HepG2 (cell line): Measurements from ENCODE around the gene NT5C. TPM values are rescaled to one million over a fixed set of nuclear protein-coding genes. Genes with fewer than 3 reads are reported as not detected.

Experiments
- ESRRA ChIP-seq: sonication (generic); formaldehyde crosslinking; IDR thresholded peaks from 2 replicates; pipeline ENCODE4 v1.5.1; 2020; ENCODE audit warnings: mild to moderate bottlenecking, low read depth, missing genetic modification reagents
- KLF16 ChIP-seq, 2 experiments: sonication (generic) in 1 of 2; formaldehyde crosslinking in 1 of 2; IDR thresholded peaks; 2 replicates each; pipeline versions ENCODE4 v1.6.1 to v1.8.0; 2016 to 2023; ENCODE audit warnings: missing genetic modification reagents in 2 of 2, missing compliant biosample characterization in 1 of 2
- MEIS1 ChIP-seq: sonication (generic); formaldehyde crosslinking; IDR thresholded peaks from 2 replicates; pipeline ENCODE4 v1.9.0; 2021; ENCODE audit warnings: mild to moderate bottlenecking, missing genetic modification reagents, moderate library complexity, borderline replicate concordance
- ZBTB20 ChIP-seq: sonication (generic); formaldehyde crosslinking; IDR thresholded peaks from 2 replicates; pipeline ENCODE4 v1.8.1; 2023; ENCODE audit warnings: missing genetic modification reagents, low read depth, mild to moderate bottlenecking, borderline replicate concordance
- ZNF205 ChIP-seq: IDR thresholded peaks from 2 replicates; pipeline ENCODE4 v1.6.1; 2018; ENCODE audit warnings: missing biosample characterization, missing genetic modification reagents
- ZNF234 ChIP-seq: sonication (generic); formaldehyde crosslinking; conservative IDR thresholded peaks from 2 replicates; pipeline ENCODE4 v1.5.1; 2020; ENCODE audit warnings: mild to moderate bottlenecking, missing genetic modification reagents
- ZNF567 ChIP-seq: sonication (generic); formaldehyde crosslinking; IDR thresholded peaks from 2 replicates; pipeline ENCODE4 v1.8.1; 2023; ENCODE audit warnings: mild to moderate bottlenecking, missing genetic modification reagents, borderline replicate concordance
- polyA plus RNA-seq, 8 experiments: library from polyadenylated mRNA; depleted of rRNA in 3 of 8; stranded (reverse) in 7 of 8; unstranded in 1 of 8; fragments of >200 nt; fragmentation: Illumina TruSeq in 4 of 8; extraction: Trizol in 4 of 8; gene quantifications; 2 replicates each; pipeline versions ENCODE4 v1.2.1 to v1.2.3, GENCODE V29; 2011 to 2016; ENCODE audit warnings: low read depth in 4 of 8, missing spikeins in 1 of 8, mixed read lengths in 1 of 8; ENCODE audit not compliant: insufficient read depth in 1 of 8
- total RNA-seq, 5 experiments: library from RNA; depleted of rRNA; stranded (reverse); fragments of >200 nt; fragmentation: Illumina TruSeq; extraction: Trizol; gene quantifications; 2 replicates each; pipeline ENCODE4 v1.2.3, GENCODE V29; 2016; ENCODE audit warnings: low read depth in 1 of 5
- TF ChIP-seq, protein P1 (sequence below): fragments of 450-650 bp; IDR thresholded peaks from 2 replicates; pipeline ENCODE4 v1.6.1; 2016
- TF ChIP-seq, protein P2 (sequence below): sonication (generic); formaldehyde crosslinking; IDR thresholded peaks from 2 replicates; pipeline ENCODE4 v1.4.0; 2020; ENCODE audit warnings: missing genetic modification reagents
- TF ChIP-seq, protein P3 (sequence below): sonication (generic); formaldehyde crosslinking; conservative IDR thresholded peaks from 2 replicates; pipeline ENCODE4 v1.4.0; 2020; ENCODE audit warnings: missing genetic modification reagents
- TF ChIP-seq, protein P4 (sequence below): sonication (generic); formaldehyde crosslinking; IDR thresholded peaks from 2 replicates; pipeline ENCODE4 v1.8.0; 2022; ENCODE audit warnings: mild to moderate bottlenecking, missing genetic modification reagents
- TF ChIP-seq, protein P5 (sequence below): sonication (generic); formaldehyde crosslinking; IDR thresholded peaks from 2 replicates; pipeline ENCODE4 v1.4.0; 2020; ENCODE audit warnings: missing genetic modification reagents

NT5C gene
- total and polyA plus RNA-seq, 2 of the 13 experiments (the other 11 are each of a cell fraction or from before 2014, with no cell fraction given): 42.8 to 48.6 TPM

DNA sequence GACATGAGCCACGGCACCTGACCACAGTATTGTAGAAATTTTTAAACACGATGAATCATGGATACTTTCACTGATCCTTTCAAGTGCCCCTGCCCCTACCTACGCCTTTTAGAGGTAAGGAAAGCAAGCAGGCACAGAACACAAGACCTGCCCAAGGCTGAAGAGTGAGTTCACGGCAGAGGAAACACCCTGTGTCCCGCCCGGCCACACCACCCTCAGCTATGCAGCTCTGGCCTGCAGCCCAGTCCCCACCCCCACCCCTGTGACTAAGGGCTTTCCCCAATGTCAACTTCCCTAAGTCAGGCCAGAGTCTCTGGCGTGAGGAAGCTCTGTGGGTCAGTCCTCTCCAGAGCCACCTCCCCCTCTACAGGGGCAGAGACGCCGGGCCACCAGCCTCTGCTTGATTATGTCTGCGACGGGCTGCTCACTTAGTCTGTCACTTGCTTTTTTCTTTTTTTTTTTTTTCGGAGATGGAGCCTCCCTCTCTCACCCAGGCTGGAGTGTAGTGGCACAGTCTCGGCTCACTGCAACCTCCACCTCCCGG lies 35.4 kb downstream of the NT5C start (continued):
- TF ChIP-seq, protein P1, sequence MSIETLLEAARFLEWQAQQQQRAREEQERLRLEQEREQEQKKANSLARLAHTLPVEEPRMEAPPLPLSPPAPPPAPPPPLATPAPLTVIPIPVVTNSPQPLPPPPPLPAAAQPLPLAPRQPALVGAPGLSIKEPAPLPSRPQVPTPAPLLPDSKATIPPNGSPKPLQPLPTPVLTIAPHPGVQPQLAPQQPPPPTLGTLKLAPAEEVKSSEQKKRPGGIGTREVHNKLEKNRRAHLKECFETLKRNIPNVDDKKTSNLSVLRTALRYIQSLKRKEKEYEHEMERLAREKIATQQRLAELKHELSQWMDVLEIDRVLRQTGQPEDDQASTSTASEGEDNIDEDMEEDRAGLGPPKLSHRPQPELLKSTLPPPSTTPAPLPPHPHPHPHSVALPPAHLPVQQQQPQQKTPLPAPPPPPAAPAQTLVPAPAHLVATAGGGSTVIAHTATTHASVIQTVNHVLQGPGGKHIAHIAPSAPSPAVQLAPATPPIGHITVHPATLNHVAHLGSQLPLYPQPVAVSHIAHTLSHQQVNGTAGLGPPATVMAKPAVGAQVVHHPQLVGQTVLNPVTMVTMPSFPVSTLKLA: no peak
- TF ChIP-seq, protein P2, sequence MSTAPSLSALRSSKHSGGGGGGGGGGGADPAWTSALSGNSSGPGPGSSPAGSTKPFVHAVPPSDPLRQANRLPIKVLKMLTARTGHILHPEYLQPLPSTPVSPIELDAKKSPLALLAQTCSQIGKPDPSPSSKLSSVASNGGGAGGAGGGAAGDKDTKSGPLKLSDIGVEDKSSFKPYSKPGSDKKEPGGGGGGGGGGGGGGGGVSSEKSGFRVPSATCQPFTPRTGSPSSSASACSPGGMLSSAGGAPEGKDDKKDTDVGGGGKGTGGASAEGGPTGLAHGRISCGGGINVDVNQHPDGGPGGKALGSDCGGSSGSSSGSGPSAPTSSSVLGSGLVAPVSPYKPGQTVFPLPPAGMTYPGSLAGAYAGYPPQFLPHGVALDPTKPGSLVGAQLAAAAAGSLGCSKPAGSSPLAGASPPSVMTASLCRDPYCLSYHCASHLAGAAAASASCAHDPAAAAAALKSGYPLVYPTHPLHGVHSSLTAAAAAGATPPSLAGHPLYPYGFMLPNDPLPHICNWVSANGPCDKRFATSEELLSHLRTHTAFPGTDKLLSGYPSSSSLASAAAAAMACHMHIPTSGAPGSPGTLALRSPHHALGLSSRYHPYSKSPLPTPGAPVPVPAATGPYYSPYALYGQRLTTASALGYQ (CRISPR knock-in tag): no peak
- TF ChIP-seq ESRRA (CRISPR knock-in tag) (no peak; the same call in 1 of the 2 replicates), ZNF234 (CRISPR knock-in tag) (no peak), MEIS1 (CRISPR knock-in tag) (no peak), KLF16 (CRISPR knock-in tag; IDR thresholded peaks at IDR 0.05) (peak in 1 of 2 experiments; percentile 47; a peak in 1 of 4 replicates), ZBTB20 (CRISPR knock-in tag) (0 out of 2 replicates have a peak, but pooled peaks have one; percentile 52), ZNF205 (CRISPR knock-in tag) (no peak), ZNF567 (0 out of 2 replicates have a peak, but pooled peaks have one; percentile 66)
- TF ChIP-seq, protein P3, sequence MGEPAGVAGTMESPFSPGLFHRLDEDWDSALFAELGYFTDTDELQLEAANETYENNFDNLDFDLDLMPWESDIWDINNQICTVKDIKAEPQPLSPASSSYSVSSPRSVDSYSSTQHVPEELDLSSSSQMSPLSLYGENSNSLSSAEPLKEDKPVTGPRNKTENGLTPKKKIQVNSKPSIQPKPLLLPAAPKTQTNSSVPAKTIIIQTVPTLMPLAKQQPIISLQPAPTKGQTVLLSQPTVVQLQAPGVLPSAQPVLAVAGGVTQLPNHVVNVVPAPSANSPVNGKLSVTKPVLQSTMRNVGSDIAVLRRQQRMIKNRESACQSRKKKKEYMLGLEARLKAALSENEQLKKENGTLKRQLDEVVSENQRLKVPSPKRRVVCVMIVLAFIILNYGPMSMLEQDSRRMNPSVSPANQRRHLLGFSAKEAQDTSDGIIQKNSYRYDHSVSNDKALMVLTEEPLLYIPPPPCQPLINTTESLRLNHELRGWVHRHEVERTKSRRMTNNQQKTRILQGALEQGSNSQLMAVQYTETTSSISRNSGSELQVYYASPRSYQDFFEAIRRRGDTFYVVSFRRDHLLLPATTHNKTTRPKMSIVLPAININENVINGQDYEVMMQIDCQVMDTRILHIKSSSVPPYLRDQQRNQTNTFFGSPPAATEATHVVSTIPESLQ: no peak
- TF ChIP-seq, protein P4, sequence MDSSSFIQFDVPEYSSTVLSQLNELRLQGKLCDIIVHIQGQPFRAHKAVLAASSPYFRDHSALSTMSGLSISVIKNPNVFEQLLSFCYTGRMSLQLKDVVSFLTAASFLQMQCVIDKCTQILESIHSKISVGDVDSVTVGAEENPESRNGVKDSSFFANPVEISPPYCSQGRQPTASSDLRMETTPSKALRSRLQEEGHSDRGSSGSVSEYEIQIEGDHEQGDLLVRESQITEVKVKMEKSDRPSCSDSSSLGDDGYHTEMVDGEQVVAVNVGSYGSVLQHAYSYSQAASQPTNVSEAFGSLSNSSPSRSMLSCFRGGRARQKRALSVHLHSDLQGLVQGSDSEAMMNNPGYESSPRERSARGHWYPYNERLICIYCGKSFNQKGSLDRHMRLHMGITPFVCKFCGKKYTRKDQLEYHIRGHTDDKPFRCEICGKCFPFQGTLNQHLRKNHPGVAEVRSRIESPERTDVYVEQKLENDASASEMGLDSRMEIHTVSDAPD: no peak
- TF ChIP-seq, protein P5, sequence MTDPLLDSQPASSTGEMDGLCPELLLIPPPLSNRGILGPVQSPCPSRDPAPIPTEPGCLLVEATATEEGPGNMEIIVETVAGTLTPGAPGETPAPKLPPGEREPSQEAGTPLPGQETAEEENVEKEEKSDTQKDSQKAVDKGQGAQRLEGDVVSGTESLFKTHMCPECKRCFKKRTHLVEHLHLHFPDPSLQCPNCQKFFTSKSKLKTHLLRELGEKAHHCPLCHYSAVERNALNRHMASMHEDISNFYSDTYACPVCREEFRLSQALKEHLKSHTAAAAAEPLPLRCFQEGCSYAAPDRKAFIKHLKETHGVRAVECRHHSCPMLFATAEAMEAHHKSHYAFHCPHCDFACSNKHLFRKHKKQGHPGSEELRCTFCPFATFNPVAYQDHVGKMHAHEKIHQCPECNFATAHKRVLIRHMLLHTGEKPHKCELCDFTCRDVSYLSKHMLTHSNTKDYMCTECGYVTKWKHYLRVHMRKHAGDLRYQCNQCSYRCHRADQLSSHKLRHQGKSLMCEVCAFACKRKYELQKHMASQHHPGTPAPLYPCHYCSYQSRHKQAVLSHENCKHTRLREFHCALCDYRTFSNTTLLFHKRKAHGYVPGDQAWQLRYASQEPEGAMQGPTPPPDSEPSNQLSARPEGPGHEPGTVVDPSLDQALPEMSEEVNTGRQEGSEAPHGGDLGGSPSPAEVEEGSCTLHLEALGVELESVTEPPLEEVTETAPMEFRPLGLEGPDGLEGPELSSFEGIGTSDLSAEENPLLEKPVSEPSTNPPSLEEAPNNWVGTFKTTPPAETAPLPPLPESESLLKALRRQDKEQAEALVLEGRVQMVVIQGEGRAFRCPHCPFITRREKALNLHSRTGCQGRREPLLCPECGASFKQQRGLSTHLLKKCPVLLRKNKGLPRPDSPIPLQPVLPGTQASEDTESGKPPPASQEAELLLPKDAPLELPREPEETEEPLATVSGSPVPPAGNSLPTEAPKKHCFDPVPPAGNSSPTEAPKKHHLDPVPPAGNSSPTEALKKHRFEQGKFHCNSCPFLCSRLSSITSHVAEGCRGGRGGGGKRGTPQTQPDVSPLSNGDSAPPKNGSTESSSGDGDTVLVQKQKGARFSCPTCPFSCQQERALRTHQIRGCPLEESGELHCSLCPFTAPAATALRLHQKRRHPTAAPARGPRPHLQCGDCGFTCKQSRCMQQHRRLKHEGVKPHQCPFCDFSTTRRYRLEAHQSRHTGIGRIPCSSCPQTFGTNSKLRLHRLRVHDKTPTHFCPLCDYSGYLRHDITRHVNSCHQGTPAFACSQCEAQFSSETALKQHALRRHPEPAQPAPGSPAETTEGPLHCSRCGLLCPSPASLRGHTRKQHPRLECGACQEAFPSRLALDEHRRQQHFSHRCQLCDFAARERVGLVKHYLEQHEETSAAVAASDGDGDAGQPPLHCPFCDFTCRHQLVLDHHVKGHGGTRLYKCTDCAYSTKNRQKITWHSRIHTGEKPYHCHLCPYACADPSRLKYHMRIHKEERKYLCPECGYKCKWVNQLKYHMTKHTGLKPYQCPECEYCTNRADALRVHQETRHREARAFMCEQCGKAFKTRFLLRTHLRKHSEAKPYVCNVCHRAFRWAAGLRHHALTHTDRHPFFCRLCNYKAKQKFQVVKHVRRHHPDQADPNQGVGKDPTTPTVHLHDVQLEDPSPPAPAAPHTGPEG (CRISPR knock-in tag): 0 out of 2 replicates have a peak, but pooled peaks have one; percentile 35
